HG03571 (cell line): ENCODE data around the gene TBPL2.

ENCODE experiments used
- ATAC-seq: cut with Tn5 transposase; IDR thresholded peaks from one replicate; pipeline ENCODE4 v1.9.1; 2021; ENCODE audit not compliant: unreplicated experiment

The TBPL2 gene

GRCh38 chr14:55372825-55373224 is 67.6 kb downstream of the TBPL2 start:
- ATAC-seq, result no peak

GRCh38 chr14:55372423-55372822 is 68.0 kb downstream of the TBPL2 start:
- ATAC-seq, result no peak

- ATAC-seq, result no peak
Observed at GRCh38 chr14:55370883-55371455, 69.4 kb downstream of the TBPL2 start.

GRCh38 chr14:55366271-55366670 is 74.1 kb downstream of the TBPL2 start:
- ATAC-seq, result no peak
